ENCODE results near the gene ABCB6. TPM values are rescaled to one million over a fixed set of nuclear protein-coding genes. Genes with fewer than 3 reads are reported as not detected.

ABCB6 gene
- total RNA-seq, 1 experiment from 2014 or later = 21.1 TPM

DNA sequence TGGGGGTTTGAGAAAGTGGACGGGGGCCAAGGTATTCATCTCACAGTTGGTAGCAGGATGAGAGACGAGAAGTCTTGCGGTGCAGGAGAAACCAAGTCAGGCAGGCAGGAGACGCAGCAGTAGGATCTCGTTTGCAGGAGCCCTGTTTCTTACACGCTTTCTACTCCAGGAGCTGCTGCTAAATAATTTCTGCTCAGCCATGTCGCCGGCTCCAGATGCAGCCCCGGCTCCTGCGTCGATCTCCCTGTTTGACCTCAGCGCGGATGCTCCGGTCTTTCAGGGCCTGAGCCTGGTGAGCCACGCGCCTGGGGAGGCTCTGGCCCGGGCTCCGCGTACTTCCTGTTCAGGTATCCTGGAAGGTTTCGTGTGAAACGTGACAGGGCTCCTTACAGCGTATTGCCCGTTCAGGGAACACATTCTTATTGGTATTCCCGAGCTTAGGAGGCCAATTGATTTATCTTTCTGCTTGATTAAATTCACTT is 11.3 kb upstream of the ABCB6 start:
- Histone ChIP-seq H3K4me3 (ENCODE audit: low read length) (peak overlapping the region; percentile 74), H3K4me1 (ENCODE audit: insufficient read depth, low read length) (peaks cover 17% of the 10 kb centered on the region), H3K36me3 (ENCODE audit: low read depth, low read length) (peaks cover 25% of the 10 kb centered on the region), H3K27ac (ENCODE audit: low read length) (peak overlapping the region; percentile 54), H3K9me3 (ENCODE audit: low read length) (no peaks in the 10 kb centered on the region), H3K4me2 (ENCODE audit: low read length) (peak overlapping the region; percentile 85), H3F3A (ENCODE audit: low read length, unreplicated experiment) (peaks cover 4% of the 10 kb centered on the region), H3K9me2 (replicated peaks; ENCODE audit: low read length) (no peaks in the 10 kb centered on the region), H4K20me1 (ENCODE audit: low read length) (no peaks in the 10 kb centered on the region), H3K79me2 (ENCODE audit: low read length) (peaks cover 51% of the 10 kb centered on the region), H2AFZ (ENCODE audit: low read length) (peak overlapping the region; percentile 60), H3K9ac (ENCODE audit: low read length) (peak overlapping the region; percentile 80), H3K27me3 (ENCODE audit: low read length) (no peaks in the 10 kb centered on the region)
- CTCF ChIA-PET = interaction anchor here (0.7 kb wide), 1 partner anchor 19 kb away, joined by 6 read pairs; no protein-coding TSS in a partner anchor
- POLR2A ChIA-PET (ENCODE audit: unreplicated experiment) = interaction anchor here (0.9 to 1.1 kb wide), 3 partner anchors 19 to 44 kb away, joined by 4 to 6 read pairs (median 5); partner anchors contain the start of gene ZFAND2B
- DNase-seq = peak; percentile 67
- ATAC-seq = peak; percentile 47
- intact Hi-C loops (cut with micrococcal nuclease) = no loop called here
- TF ChIP-seq EZH2 (IDR thresholded peaks at IDR 0.05; ENCODE audit: low read length, unreplicated experiment) (no peak), EZH2phosphoT487 (IDR thresholded peaks at IDR 0.05; ENCODE audit: borderline replicate concordance, low read length) (no peak)
- TF ChIP-seq, protein P1, sequence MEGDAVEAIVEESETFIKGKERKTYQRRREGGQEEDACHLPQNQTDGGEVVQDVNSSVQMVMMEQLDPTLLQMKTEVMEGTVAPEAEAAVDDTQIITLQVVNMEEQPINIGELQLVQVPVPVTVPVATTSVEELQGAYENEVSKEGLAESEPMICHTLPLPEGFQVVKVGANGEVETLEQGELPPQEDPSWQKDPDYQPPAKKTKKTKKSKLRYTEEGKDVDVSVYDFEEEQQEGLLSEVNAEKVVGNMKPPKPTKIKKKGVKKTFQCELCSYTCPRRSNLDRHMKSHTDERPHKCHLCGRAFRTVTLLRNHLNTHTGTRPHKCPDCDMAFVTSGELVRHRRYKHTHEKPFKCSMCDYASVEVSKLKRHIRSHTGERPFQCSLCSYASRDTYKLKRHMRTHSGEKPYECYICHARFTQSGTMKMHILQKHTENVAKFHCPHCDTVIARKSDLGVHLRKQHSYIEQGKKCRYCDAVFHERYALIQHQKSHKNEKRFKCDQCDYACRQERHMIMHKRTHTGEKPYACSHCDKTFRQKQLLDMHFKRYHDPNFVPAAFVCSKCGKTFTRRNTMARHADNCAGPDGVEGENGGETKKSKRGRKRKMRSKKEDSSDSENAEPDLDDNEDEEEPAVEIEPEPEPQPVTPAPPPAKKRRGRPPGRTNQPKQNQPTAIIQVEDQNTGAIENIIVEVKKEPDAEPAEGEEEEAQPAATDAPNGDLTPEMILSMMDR (conservative IDR thresholded peaks at IDR 0.05; ENCODE audit: low read depth, low read length) = no peak
- TSS peak; percentile 72 for BruUV-seq (replicated peaks)

DNA sequence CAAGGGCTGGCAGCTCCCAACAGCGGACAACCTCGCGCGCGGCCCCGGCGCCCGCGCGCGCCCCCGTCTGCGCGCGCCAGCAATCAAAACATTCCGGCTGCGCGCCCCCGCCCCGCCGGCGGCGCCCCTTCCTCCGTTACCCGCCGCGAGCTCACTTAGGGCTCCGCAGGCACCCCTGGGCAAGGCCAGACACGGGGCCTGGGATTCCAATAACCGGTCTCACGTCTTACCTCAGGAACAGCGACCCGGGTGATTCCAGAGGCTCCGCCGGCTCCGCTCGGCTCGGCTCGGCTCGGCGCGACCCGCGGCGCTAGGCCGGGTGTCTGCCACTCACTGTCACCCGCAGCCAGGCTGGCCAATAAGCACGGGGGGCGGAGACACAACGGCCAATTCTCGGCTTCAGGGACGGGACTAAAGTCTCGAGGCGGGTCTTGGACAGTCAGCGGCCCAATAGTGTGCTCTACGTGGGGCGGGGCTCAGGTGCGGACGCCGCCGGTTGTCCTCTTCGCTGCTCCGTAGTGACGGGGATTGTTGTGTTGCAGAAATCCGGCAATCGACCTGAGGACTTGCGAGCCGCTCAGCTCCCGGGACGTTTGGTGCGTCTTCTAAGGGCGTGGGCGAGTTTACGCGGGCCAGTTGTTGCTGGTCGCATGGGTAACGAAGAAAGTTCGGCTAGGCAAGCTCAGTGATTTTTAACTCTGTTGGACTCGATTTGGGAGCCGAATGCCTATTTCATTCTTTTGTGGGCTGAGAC is 10.7 kb upstream of the ABCB6 start, which contains the start of the genes ANKZF1 and ATG9A:
TSS of gene ANKZF1 (plus strand) at position 502 of the 754 bp plus-strand sequence. CDS start 452 bp downstream, outside the sequence.
TSS of gene ATG9A (minus strand) at position 332 of the 754 bp plus-strand sequence. CDS start 1,612 bp downstream, outside the sequence.
- CTCF ChIA-PET = interaction anchor here (0.6 to 0.7 kb wide), 2 partner anchors 20 to 23 kb away, joined by 3 to 6 read pairs; partner anchors contain the start of gene ZFAND2B

More for the DNA sequence above, 10.7 kb upstream of the ABCB6 start, which contains the start of the genes ANKZF1 and ATG9A:
- POLR2A ChIA-PET (ENCODE audit: unreplicated experiment) = interaction anchor here (0.6 to 1.2 kb wide), 5 partner anchors 9 to 66 kb away, joined by 3 to 6 read pairs (median 4); partner anchors contain the start of gene ZFAND2B
- no peaks in the 10 kb centered on the region for H3K9me2 ChIP-seq (replicated peaks; ENCODE audit: low read length)
- no peaks in the 10 kb centered on the region for H4K20me1 ChIP-seq (ENCODE audit: low read length)
- intact Hi-C loops (cut with micrococcal nuclease) = loop anchor here (1.0 kb wide), 1 partner anchor 20 kb away; no protein-coding TSS in a partner anchor
- TF ChIP-seq EZH2phosphoT487 (IDR thresholded peaks at IDR 0.05; ENCODE audit: borderline replicate concordance, low read length) (no peak), EZH2 (IDR thresholded peaks at IDR 0.05; ENCODE audit: low read length, unreplicated experiment) (no peak)
- TF ChIP-seq, protein P1 (conservative IDR thresholded peaks at IDR 0.05; ENCODE audit: low read depth, low read length) = no peak
- H3K27me3 ChIP-seq (ENCODE audit: low read length) = no peaks in the 10 kb centered on the region
- no TSS peak for BruUV-seq (replicated peaks)
- DNase-seq (peak; percentile 99), ATAC-seq (peak; percentile 97)
- H3K79me2 ChIP-seq (ENCODE audit: low read length) = peaks cover 51% of the 10 kb centered on the region
- peak within 1 kb of the TSS; percentile 86 for H3K9ac ChIP-seq (ENCODE audit: low read length)
- H3K27ac ChIP-seq (ENCODE audit: low read length) = peak within 1 kb of the TSS; percentile 54
- peaks cover 4% of the 10 kb centered on the region for H3F3A ChIP-seq (ENCODE audit: low read length, unreplicated experiment)
- peaks cover 17% of the 10 kb centered on the region for H3K4me1 ChIP-seq (ENCODE audit: insufficient read depth, low read length)
- H3K36me3 ChIP-seq (ENCODE audit: low read depth, low read length) = peaks cover 19% of the 10 kb centered on the region
- H3K9me3 ChIP-seq (ENCODE audit: low read length) = no peaks in the 10 kb centered on the region
- H3K4me3 ChIP-seq (ENCODE audit: low read length) = peak within 1 kb of the TSS; percentile 74
- H3K4me2 ChIP-seq (ENCODE audit: low read length) = peak within 1 kb of the TSS; percentile 100
- H2AFZ ChIP-seq (ENCODE audit: low read length) = peak within 1 kb of the TSS; percentile 89
